Uterus (tissue), 4 donors: ENCODE data around the gene CLCA1. TPM values are rescaled to one million over a fixed set of nuclear protein-coding genes. Genes with fewer than 3 reads are reported as not detected.
A peak's percentile ranks its signal among the peaks of the same experiment; 100 is the strongest.

Experiments used
- DNase-seq, 2 donors: peaks; one replicate each; pipeline ENCODE4 v3.0.0-alpha.2; 2019 to 2020
- H3K27ac ChIP-seq, 2 donors: fragments of 200-600 bp; sonication (generic); 1 replicate in 1 of 2; 2 replicates in 1 of 2; pipeline ENCODE4 v1.5.1; 2016 to 2018
- H3K27me3 ChIP-seq, 2 donors: fragments of 200-600 bp; sonication (generic); one replicate each; pipeline ENCODE4 v1.5.1; 2018 to 2019; ENCODE audit warnings: control low read depth in 1 of 2
- H3K36me3 ChIP-seq, 2 donors: fragments of 200-600 bp; sonication (generic); one replicate each; pipeline ENCODE4 v1.5.1; 2019; ENCODE audit warnings: control low read depth in 1 of 2
- H3K4me1 ChIP-seq, 2 donors: fragments of 200-600 bp; sonication (generic); one replicate each; pipeline ENCODE4 v1.5.1; 2018 to 2019; ENCODE audit warnings: control low read depth in 1 of 2
- H3K4me3 ChIP-seq, 2 donors: fragments of 200-600 bp; sonication (generic); 1 replicate in 1 of 2; 2 replicates in 1 of 2; pipeline ENCODE4 v1.5.1; 2018 to 2019; ENCODE audit warnings: mild to moderate bottlenecking in 1 of 2
- H3K9me3 ChIP-seq, 2 donors: fragments of 200-600 bp; sonication (generic); one replicate each; pipeline ENCODE4 v1.5.1; 2019; ENCODE audit warnings: control low read depth in 1 of 2
- CTCF ChIP-seq, 4 experiments: fragments of 200-600 bp in 2 of 4; fragments of 450-650 bp in 2 of 4; sonication (generic) in 2 of 4; IDR thresholded peaks; one replicate each; pipeline ENCODE4 v1.5.1; 2016 to 2019; ENCODE audit warnings: antibody characterized with exemption in 4 of 4, mild to moderate bottlenecking in 2 of 4, moderate library complexity in 1 of 4
- POLR2A ChIP-seq, 2 donors: fragments of 450-650 bp; IDR thresholded peaks; one replicate each; pipeline ENCODE4 v1.6.1; 2016; ENCODE audit warnings: antibody characterized with exemption in 2 of 2, mild to moderate bottlenecking in 1 of 2, moderate library complexity in 1 of 2
- intact Hi-C: fragments of 100-400 bp; cut with DNase I; formaldehyde crosslinking; loops from one replicate; pipeline ENCODE4 v1.15.1; 2023; ENCODE audit warnings: low total_unique reads
- total RNA-seq, 4 donors: library from RNA; depleted of rRNA in 3 of 4; stranded (reverse); fragments of >200 nt in 3 of 4; gene quantifications; one replicate each; pipeline versions ENCODE4 v1.1.0 to v1.2.4, GENCODE V29; 2014 to 2023
- donor health status: DM: yes; HTN: yes; CAD: no.

CLCA1 gene
- total RNA-seq, 4 donors from 2014 or later, result 0.21 to 0.29 TPM; not detected in 2

- H3K27me3 ChIP-seq, result no peaks in the 10 kb centered on the region
- H3K36me3 ChIP-seq, result no peaks in the 10 kb centered on the region
- H3K9me3 ChIP-seq, result no peaks in the 10 kb centered on the region
- intact Hi-C loops, result no loop called here
- no peaks in the 10 kb centered on the region for H3K4me1 ChIP-seq
- H3K4me3 ChIP-seq, result no peak overlapping the region
- TF ChIP-seq CTCF (IDR thresholded peaks at IDR 0.05) (no peak), POLR2A (IDR thresholded peaks at IDR 0.05) (no peak)
- no peak for DNase-seq
- peak overlapping the region; percentile 63 to 69 for H3K27ac ChIP-seq
Measured at GRCh38 chr1:86487811-86488141, 19.0 kb downstream of the CLCA1 start.

- TF ChIP-seq POLR2A (IDR thresholded peaks at IDR 0.05) (no peak), CTCF (IDR thresholded peaks at IDR 0.05) (no peak)
- Histone ChIP-seq H3K36me3 (no peaks in the 10 kb centered on the region), H3K9me3 (no peaks in the 10 kb centered on the region), H3K27ac (no peak overlapping the region), H3K4me3 (no peak overlapping the region), H3K27me3 (no peaks in the 10 kb centered on the region), H3K4me1 (no peaks in the 10 kb centered on the region)
- intact Hi-C loops, result no loop called here
- DNase-seq, result no peak
Measured at GRCh38 chr1:86489242-86489878, 20.6 kb downstream of the CLCA1 start.

- no peaks in the 10 kb centered on the region for H3K27me3 ChIP-seq
- no peak overlapping the region for H3K4me3 ChIP-seq
- H3K36me3 ChIP-seq, result no peaks in the 10 kb centered on the region
- TF ChIP-seq CTCF (IDR thresholded peaks at IDR 0.05) (no peak), POLR2A (IDR thresholded peaks at IDR 0.05) (no peak)
- H3K4me1 ChIP-seq, result no peaks in the 10 kb centered on the region
- DNase-seq, result no peak
- intact Hi-C loops, result no loop called here
- no peak overlapping the region for H3K27ac ChIP-seq
- no peaks in the 10 kb centered on the region for H3K9me3 ChIP-seq
Measured at GRCh38 chr1:86491171-86491950, 22.6 kb downstream of the CLCA1 start.

GRCh38 chr1:86498281-86498680 is 29.6 kb downstream of the CLCA1 start:
- no peaks in the 10 kb centered on the region for H3K9me3 ChIP-seq
- intact Hi-C loops, result no loop called here
- no peaks in the 10 kb centered on the region for H3K4me1 ChIP-seq
- no peak overlapping the region for H3K4me3 ChIP-seq
- H3K36me3 ChIP-seq, result no peaks in the 10 kb centered on the region
- DNase-seq, result no peak
- H3K27me3 ChIP-seq, result no peaks in the 10 kb centered on the region
- no peak overlapping the region for H3K27ac ChIP-seq
- TF ChIP-seq POLR2A (IDR thresholded peaks at IDR 0.05), result no peak
- no peak for TF ChIP-seq CTCF (IDR thresholded peaks at IDR 0.05)

- Histone ChIP-seq H3K27ac (peak overlapping the region; percentile 90 to 93), H3K9me3 (no peaks in the 10 kb centered on the region), H3K4me3 (no peak overlapping the region), H3K4me1 (no peaks in the 10 kb centered on the region), H3K27me3 (no peaks in the 10 kb centered on the region), H3K36me3 (no peaks in the 10 kb centered on the region)
- DNase-seq, result no peak
- TF ChIP-seq CTCF (IDR thresholded peaks at IDR 0.05), result peak; percentile 42 to 56 (median 48)
- TF ChIP-seq POLR2A (IDR thresholded peaks at IDR 0.05), result no peak
- intact Hi-C loops, result loop anchor here (10.0 kb wide), 1 partner anchor 105 kb away; the partner anchor contains the start of gene ODF2L
Measured at GRCh38 chr1:86499987-86500593, 31.4 kb downstream of the CLCA1 start.
